NCI-H1048 (cell line): Measurements from ENCODE around the gene LRRN4.
"Not testable (repeated sequence)": the region's sequence is repeated elsewhere in the genome, so short reads cannot be mapped to it uniquely, and the experiment has no call there.

Experiments used
- DNase-seq: peaks from one replicate; lab custom pipeline; 2025; lab: John Stamatoyannopoulos, UW

LRRN4 gene

GRCh38 chr20:6058684-6059295 lies 4.9 kb upstream of the LRRN4 start:
- DNase-seq = no peak

GRCh38 chr20:6057691-6058090 lies 3.8 kb upstream of the LRRN4 start:
- no peak for DNase-seq

- no peak for DNase-seq
Measured at GRCh38 chr20:6057139-6057538, 3.3 kb upstream of the LRRN4 start.

GRCh38 chr20:6055981-6056569 lies 2.2 kb upstream of the LRRN4 start:
- no peak for DNase-seq

- no peak for DNase-seq
Measured at GRCh38 chr20:6055161-6055783, 1.4 kb upstream of the LRRN4 start.

- DNase-seq = not testable (repeated sequence)
Measured at GRCh38 chr20:6054689-6055051, 810 bp upstream of the LRRN4 start.

- no peak for DNase-seq
Measured at GRCh38 chr20:6053064-6053775, 640 bp downstream of the LRRN4 start.

- DNase-seq = no peak
Measured at GRCh38 chr20:6051505-6051904, 2.4 kb downstream of the LRRN4 start.

- no peak for DNase-seq
Measured at GRCh38 chr20:6048391-6048790, 5.5 kb downstream of the LRRN4 start.

GRCh38 chr20:6046432-6046831 lies 7.4 kb downstream of the LRRN4 start:
- no peak for DNase-seq

GRCh38 chr20:6045566-6045965 lies 8.3 kb downstream of the LRRN4 start:
- DNase-seq = no peak

GRCh38 chr20:6044115-6044514 lies 9.7 kb downstream of the LRRN4 start:
- no peak for DNase-seq

GRCh38 chr20:6041808-6042265 lies 12.0 kb downstream of the LRRN4 start:
- DNase-seq = no peak

- no peak for DNase-seq
Measured at GRCh38 chr20:6040958-6041807, 12.7 kb downstream of the LRRN4 start.

GRCh38 chr20:6040540-6040939 lies 13.3 kb downstream of the LRRN4 start:
- DNase-seq = no peak

GRCh38 chr20:6039766-6040165 lies 14.1 kb downstream of the LRRN4 start:
- no peak for DNase-seq

- DNase-seq = no peak
Measured at GRCh38 chr20:6038256-6038655, 15.6 kb downstream of the LRRN4 start.

- no peak for DNase-seq
Measured at GRCh38 chr20:6037082-6037481, 16.8 kb downstream of the LRRN4 start.

- DNase-seq = no peak
Measured at GRCh38 chr20:6036213-6036612, 17.6 kb downstream of the LRRN4 start.

- DNase-seq = no peak
Measured at GRCh38 chr20:6034134-6034969, 19.5 kb downstream of the LRRN4 start.

- not testable (repeated sequence) for DNase-seq
Measured at GRCh38 chr20:6032907-6033306, 21.0 kb downstream of the LRRN4 start.
